Astrocyte (in vitro differentiated cells and primary cell): ENCODE data around the gene OR6B2. TPM values are rescaled to one million over a fixed set of nuclear protein-coding genes. Genes with fewer than 3 reads are reported as not detected.

Source experiments
- DNase-seq: peaks from one replicate; pipeline ENCODE4 v3.0.0-alpha.2; 2010; ENCODE audit warnings: low read depth
- FAIRE-seq: peaks from 2 replicates; lab custom pipeline; 2011; peaks lifted over from hg19 to GRCh38; lab: Jason Lieb, UNC
- H2AFZ ChIP-seq: 2 replicates; pipeline ENCODE4 v1.6.0; 2012; ENCODE audit warnings: low read depth, low read length, inconsistent platforms
- H3K27ac ChIP-seq: 2 replicates; pipeline ENCODE4 v1.5.1; 2011; ENCODE audit warnings: low read depth, low read length, inconsistent platforms
- H3K27me3 ChIP-seq: 2 replicates; pipeline ENCODE4 v1.6.0; 2011; ENCODE audit warnings: low read length, inconsistent platforms; ENCODE audit not compliant: insufficient read depth
- H3K36me3 ChIP-seq: 2 replicates; pipeline ENCODE4 v1.5.1; 2011; ENCODE audit warnings: low read length, inconsistent platforms; ENCODE audit not compliant: insufficient read depth
- H3K4me1 ChIP-seq: 2 replicates; pipeline ENCODE4 v1.5.1; 2011; ENCODE audit warnings: low read length, inconsistent platforms; ENCODE audit not compliant: insufficient read depth
- H3K4me2 ChIP-seq: 2 replicates; pipeline ENCODE4 v1.6.0; 2012; ENCODE audit warnings: low read length, inconsistent platforms
- H3K4me3 ChIP-seq: 2 replicates; pipeline ENCODE4 v1.5.1; 2011; ENCODE audit warnings: low read depth, mild to moderate bottlenecking, low read length, inconsistent platforms; ENCODE audit not compliant: insufficient read depth
- H3K79me2 ChIP-seq: 2 replicates; pipeline ENCODE4 v1.6.0; 2012; ENCODE audit warnings: mild to moderate bottlenecking, low read length, inconsistent platforms; ENCODE audit not compliant: insufficient read depth
- H3K9ac ChIP-seq: 2 replicates; pipeline ENCODE4 v1.6.0; 2012; ENCODE audit warnings: mild to moderate bottlenecking, low read length, inconsistent platforms
- H3K9me3 ChIP-seq: 2 replicates; pipeline ENCODE4 v1.5.1; 2012; ENCODE audit warnings: low read depth, mild to moderate bottlenecking, low read length, inconsistent platforms; ENCODE audit not compliant: insufficient read depth
- H4K20me1 ChIP-seq: 2 replicates; pipeline ENCODE4 v1.6.0; 2012; ENCODE audit warnings: low read length, inconsistent platforms; ENCODE audit not compliant: insufficient read depth
- H3K27ac Mint-ChIP-seq: one replicate; pipeline ENCODE4 v1.8.0; 2021; ENCODE audit warnings: mild to moderate bottlenecking, mixed read lengths; ENCODE audit not compliant: unreplicated experiment
- H3K27me3 Mint-ChIP-seq: one replicate; pipeline ENCODE4 v1.8.0; 2021; ENCODE audit warnings: low read depth, mixed read lengths; ENCODE audit not compliant: unreplicated experiment
- H3K36me3 Mint-ChIP-seq: one replicate; pipeline ENCODE4 v1.8.0; 2021; ENCODE audit warnings: low read depth, mixed read lengths; ENCODE audit not compliant: unreplicated experiment
- H3K4me1 Mint-ChIP-seq: one replicate; pipeline ENCODE4 v1.8.0; 2021; ENCODE audit warnings: low read depth, mixed read lengths; ENCODE audit not compliant: unreplicated experiment
- H3K4me3 Mint-ChIP-seq: one replicate; pipeline ENCODE4 v1.8.0; 2021; ENCODE audit warnings: mild to moderate bottlenecking, moderate library complexity, mixed read lengths; ENCODE audit not compliant: unreplicated experiment
- H3K9me3 Mint-ChIP-seq: one replicate; pipeline ENCODE4 v1.8.0; 2021; ENCODE audit warnings: mild to moderate bottlenecking, mixed read lengths; ENCODE audit not compliant: unreplicated experiment
- EZH2 ChIP-seq: IDR thresholded peaks from 2 replicates; pipeline ENCODE4 v1.6.1; 2012; ENCODE audit warnings: mild to moderate bottlenecking, low read length, inconsistent platforms; ENCODE audit not compliant: insufficient read depth
- total RNA-seq: library from RNA; stranded (reverse); gene quantifications from 2 replicates; pipeline ENCODE4 v1.2.1, GENCODE V29; 2021
- TF ChIP-seq, protein P1 (sequence below): IDR thresholded peaks from 2 replicates; pipeline ENCODE4 v1.5.1; 2011; ENCODE audit warnings: low read depth, mild to moderate bottlenecking, inconsistent platforms, low read length, moderate library complexity; ENCODE audit not compliant: insufficient read depth

The OR6B2 gene
- total RNA-seq, 1 donor from 2014 or later: not detected

DNA sequence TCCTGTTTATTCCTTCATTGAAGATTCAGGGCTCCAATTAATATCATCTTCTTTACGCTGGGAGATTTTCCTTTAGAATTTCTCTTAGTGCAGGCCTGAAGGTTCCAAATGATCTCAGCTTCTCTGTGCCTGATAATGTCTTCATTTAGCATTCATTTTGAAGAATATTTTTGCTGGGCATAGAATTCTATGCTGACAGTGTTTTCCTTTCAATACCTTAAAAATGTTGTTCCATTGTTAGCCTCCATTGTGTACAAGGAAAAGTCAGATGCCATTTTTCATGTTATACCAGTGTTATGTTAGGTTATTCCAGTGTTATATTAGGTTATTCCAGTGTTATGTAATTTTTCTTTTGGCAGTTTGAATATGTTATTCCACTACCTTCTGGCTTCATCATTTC lies 38.0 kb upstream of the OR6B2 start:
- DNase-seq (no peak), FAIRE-seq (no peak)
- no peak overlapping the region for H3K4me2 ChIP-seq
- no peak overlapping the region for H3K4me3 ChIP-seq
- H3K27ac ChIP-seq: no peak overlapping the region
- no peak overlapping the region for H2AFZ ChIP-seq
- Mint-ChIP-seq H3K9me3 (peaks cover 5% of the 10 kb centered on the region), H3K4me3 (no peak overlapping the region), H3K4me1 (no peaks in the 10 kb centered on the region), H3K27me3 (peaks cover 6% of the 10 kb centered on the region), H3K27ac (no peak overlapping the region), H3K36me3 (no peaks in the 10 kb centered on the region)
- no peaks in the 10 kb centered on the region for H3K36me3 ChIP-seq
- TF ChIP-seq, protein P1, sequence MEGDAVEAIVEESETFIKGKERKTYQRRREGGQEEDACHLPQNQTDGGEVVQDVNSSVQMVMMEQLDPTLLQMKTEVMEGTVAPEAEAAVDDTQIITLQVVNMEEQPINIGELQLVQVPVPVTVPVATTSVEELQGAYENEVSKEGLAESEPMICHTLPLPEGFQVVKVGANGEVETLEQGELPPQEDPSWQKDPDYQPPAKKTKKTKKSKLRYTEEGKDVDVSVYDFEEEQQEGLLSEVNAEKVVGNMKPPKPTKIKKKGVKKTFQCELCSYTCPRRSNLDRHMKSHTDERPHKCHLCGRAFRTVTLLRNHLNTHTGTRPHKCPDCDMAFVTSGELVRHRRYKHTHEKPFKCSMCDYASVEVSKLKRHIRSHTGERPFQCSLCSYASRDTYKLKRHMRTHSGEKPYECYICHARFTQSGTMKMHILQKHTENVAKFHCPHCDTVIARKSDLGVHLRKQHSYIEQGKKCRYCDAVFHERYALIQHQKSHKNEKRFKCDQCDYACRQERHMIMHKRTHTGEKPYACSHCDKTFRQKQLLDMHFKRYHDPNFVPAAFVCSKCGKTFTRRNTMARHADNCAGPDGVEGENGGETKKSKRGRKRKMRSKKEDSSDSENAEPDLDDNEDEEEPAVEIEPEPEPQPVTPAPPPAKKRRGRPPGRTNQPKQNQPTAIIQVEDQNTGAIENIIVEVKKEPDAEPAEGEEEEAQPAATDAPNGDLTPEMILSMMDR: no peak
- TF ChIP-seq EZH2: no peak
- H3K79me2 ChIP-seq: no peaks in the 10 kb centered on the region
- H3K9me3 ChIP-seq: no peaks in the 10 kb centered on the region
- no peak overlapping the region for H3K9ac ChIP-seq
- no peaks in the 10 kb centered on the region for H4K20me1 ChIP-seq
- peaks cover 8% of the 10 kb centered on the region for H3K27me3 ChIP-seq
- no peaks in the 10 kb centered on the region for H3K4me1 ChIP-seq

DNA sequence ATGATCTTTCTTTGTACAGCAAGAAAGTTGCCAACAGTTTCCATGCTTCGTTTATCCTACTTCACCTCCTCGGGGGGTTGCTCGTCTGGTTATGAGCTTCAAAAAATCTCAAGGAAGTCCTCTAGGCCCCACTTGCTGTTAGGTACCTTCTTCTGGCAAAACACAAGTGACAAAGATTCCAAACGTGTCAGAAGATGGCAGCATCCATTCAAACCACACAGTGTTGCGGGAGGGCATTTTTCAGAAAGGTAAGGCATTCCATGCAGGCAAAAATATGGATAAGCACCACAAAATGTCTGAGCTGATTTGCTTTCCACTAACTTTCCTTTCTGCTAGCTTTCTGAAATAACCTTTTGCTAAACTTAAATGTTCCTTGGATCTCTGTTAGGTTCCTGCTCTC lies 36.3 kb upstream of the OR6B2 start:
- peaks cover 17% of the 10 kb centered on the region for H3K27me3 Mint-ChIP-seq
- Histone ChIP-seq H4K20me1 (no peaks in the 10 kb centered on the region), H3K27me3 (peaks cover 9% of the 10 kb centered on the region), H3K9me3 (no peaks in the 10 kb centered on the region), H3K27ac (no peak overlapping the region), H3K4me3 (no peak overlapping the region), H3K4me1 (no peaks in the 10 kb centered on the region), H2AFZ (no peak overlapping the region), H3K4me2 (no peak overlapping the region), H3K9ac (no peak overlapping the region), H3K36me3 (no peaks in the 10 kb centered on the region), H3K79me2 (no peaks in the 10 kb centered on the region)
- no peak overlapping the region for H3K4me3 Mint-ChIP-seq
- peaks cover 5% of the 10 kb centered on the region for H3K9me3 Mint-ChIP-seq
- DNase-seq (no peak), FAIRE-seq (no peak)
- no peaks in the 10 kb centered on the region for H3K36me3 Mint-ChIP-seq
- TF ChIP-seq, protein P1: no peak
- TF ChIP-seq EZH2: no peak
- no peak overlapping the region for H3K27ac Mint-ChIP-seq
- H3K4me1 Mint-ChIP-seq: no peaks in the 10 kb centered on the region

DNA sequence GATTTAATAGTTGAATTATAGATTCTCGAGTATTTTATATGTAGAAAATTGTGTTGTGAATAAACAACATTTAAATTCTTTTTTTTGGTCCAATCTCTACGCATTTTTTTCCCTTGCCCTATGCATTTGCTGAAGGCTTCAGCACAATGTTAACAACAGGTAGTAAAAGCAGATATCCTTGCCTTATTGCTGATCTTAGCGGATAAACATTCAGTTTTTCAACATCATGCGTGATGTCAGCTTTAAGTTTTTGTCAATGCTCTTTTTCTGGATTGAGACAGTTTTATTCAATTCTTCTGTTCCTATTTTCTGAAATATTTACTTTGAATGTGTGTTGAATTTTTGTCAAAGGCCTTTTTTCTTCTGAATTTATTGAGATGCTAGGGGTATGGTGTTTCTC lies 34.7 kb upstream of the OR6B2 start:
- no peak for TF ChIP-seq EZH2
- TF ChIP-seq, protein P1: no peak
- DNase-seq (no peak), FAIRE-seq (no peak)
- Histone ChIP-seq H3K4me1 (no peaks in the 10 kb centered on the region), H3K27me3 (peaks cover 9% of the 10 kb centered on the region), H3K4me2 (no peak overlapping the region), H3K27ac (no peak overlapping the region), H3K9me3 (no peaks in the 10 kb centered on the region), H4K20me1 (no peaks in the 10 kb centered on the region), H3K79me2 (no peaks in the 10 kb centered on the region), H3K36me3 (no peaks in the 10 kb centered on the region), H3K9ac (no peak overlapping the region), H2AFZ (no peak overlapping the region), H3K4me3 (no peak overlapping the region)
- Mint-ChIP-seq H3K36me3 (no peaks in the 10 kb centered on the region), H3K27ac (no peak overlapping the region), H3K27me3 (peaks cover 23% of the 10 kb centered on the region), H3K4me1 (no peaks in the 10 kb centered on the region), H3K9me3 (peaks cover 5% of the 10 kb centered on the region), H3K4me3 (no peak overlapping the region)
